Stimulated activated naive CD8-positive, alpha-beta T cell treated with anti-CD3 and anti-CD28 coated beads, Interleukin-15, amount 100 ng/mL, for 72 hours (primary cell): ENCODE measurements around the gene WFDC12.
"Not testable (repeated sequence)": the region's sequence is repeated elsewhere in the genome, so short reads cannot be mapped to it uniquely, and the experiment has no call there.

Experiments used
- ATAC-seq: fragments of 150-1000 bp; cut with Tn5 transposase; 2 replicates; pipeline ENCODE4 v1.10.0; 2021; ENCODE audit warnings: mild to moderate bottlenecking, moderate library complexity
- DNase-seq, 2 donors: peaks; one replicate each; pipeline ENCODE4 v3.0.0; 2021 to 2022
- H3K27ac Mint-ChIP-seq, 2 donors: one replicate each; pipeline ENCODE4 v1.8.0; 2022; ENCODE audit warnings: mild to moderate bottlenecking in 2 of 2, mixed read lengths in 2 of 2, moderate library complexity in 2 of 2
- H3K27me3 Mint-ChIP-seq: one replicate; pipeline ENCODE4 v1.8.0; 2022; ENCODE audit warnings: mixed read lengths
- H3K4me1 Mint-ChIP-seq: one replicate; pipeline ENCODE4 v1.8.0; 2022; ENCODE audit warnings: mild to moderate bottlenecking, mixed read lengths
- H3K4me3 Mint-ChIP-seq, 2 donors: one replicate each; pipeline ENCODE4 v1.8.0; 2022; ENCODE audit warnings: mild to moderate bottlenecking in 2 of 2, mixed read lengths in 2 of 2, moderate library complexity in 1 of 2
- H3K9me3 Mint-ChIP-seq, 2 donors: one replicate each; pipeline ENCODE4 v1.8.0; 2022; ENCODE audit warnings: mixed read lengths in 2 of 2

Gene WFDC12, protein sequence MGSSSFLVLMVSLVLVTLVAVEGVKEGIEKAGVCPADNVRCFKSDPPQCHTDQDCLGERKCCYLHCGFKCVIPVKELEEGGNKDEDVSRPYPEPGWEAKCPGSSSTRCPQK

DNA sequence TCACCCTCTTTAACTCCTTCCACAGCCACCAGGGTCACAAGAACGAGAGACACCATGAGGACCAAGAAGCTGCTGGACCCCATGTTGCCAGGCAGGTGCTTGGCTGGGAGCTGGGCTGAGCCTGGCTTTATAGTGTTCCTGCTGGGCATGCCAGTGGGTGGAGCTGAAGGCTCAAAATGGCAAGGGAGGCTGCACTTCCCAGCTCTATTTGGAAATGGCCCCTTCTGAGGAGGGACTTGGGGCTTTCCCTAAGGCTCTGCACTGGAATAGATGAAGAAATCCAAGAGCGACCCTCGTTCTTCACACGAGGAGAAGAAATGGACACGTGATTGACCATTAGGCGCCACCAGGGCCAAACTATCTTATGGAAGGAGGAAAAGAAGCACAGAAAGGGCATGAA, at the start of gene WFDC12:
Gene WFDC12, minus strand, starts transcription at position 101 of the 400 bp plus-strand sequence. Its CDS starts 18 bp downstream, at position 83.
- Mint-ChIP-seq H3K4me1 (no peaks in the 10 kb centered on the region), H3K27ac (no peak within 1 kb of the TSS), H3K9me3 (no peaks in the 10 kb centered on the region), H3K4me3 (no peak within 1 kb of the TSS), H3K27me3 (peaks cover 41% of the 10 kb centered on the region)
- ATAC-seq (no peak), DNase-seq (no peak)

DNA sequence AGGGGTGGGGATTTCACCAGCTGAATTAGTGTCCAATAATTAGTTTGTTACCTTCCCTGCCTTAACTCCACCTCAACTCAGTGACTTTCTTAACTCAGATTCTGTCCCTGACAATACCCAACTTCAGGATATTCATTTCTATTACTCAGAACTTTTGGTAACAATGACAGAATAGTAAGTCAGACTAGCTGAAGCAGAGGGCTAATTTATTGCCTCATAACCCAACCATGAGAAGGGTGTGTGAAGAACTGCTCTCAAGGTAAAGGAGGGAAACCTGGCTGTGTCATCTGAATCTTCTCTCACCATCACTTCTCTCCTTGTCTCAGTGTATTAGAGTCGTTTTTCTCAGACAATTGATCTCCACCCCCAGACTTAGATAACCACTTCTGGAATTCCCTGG, 49.3 kb upstream of the WFDC12 start:
- Mint-ChIP-seq H3K27me3 (peaks cover 28% of the 10 kb centered on the region), H3K4me1 (no peaks in the 10 kb centered on the region), H3K9me3 (no peaks in the 10 kb centered on the region), H3K4me3 (no peak overlapping the region), H3K27ac (no peak overlapping the region)
- DNase-seq (no peak), ATAC-seq (no peak)

DNA sequence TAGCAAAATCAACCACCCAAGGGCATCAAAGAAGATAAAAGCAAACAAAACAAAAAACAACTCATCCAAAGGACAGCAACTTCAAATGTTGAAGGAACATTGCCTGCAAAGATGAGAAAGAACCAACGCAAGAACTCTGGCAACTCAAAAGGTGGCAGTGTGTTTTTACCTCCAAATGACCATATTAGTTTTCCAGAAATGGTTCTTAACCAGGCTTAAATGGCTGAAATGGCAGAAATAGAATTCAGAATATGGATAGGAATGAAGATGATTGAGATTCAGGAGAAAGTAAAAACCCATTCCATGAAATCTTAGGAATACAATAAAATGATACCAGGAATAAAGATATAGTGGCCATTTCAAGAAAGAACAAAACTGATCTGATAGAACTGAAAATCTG, 40.6 kb upstream of the WFDC12 start:
- Mint-ChIP-seq H3K9me3 (peaks cover 0 to 24% of the 10 kb centered on the region in 2 donors), H3K4me3 (no peak overlapping the region), H3K4me1 (no peaks in the 10 kb centered on the region), H3K27me3 (peaks cover 62% of the 10 kb centered on the region), H3K27ac (no peak overlapping the region)
- ATAC-seq (no peak), DNase-seq (no peak)

DNA sequence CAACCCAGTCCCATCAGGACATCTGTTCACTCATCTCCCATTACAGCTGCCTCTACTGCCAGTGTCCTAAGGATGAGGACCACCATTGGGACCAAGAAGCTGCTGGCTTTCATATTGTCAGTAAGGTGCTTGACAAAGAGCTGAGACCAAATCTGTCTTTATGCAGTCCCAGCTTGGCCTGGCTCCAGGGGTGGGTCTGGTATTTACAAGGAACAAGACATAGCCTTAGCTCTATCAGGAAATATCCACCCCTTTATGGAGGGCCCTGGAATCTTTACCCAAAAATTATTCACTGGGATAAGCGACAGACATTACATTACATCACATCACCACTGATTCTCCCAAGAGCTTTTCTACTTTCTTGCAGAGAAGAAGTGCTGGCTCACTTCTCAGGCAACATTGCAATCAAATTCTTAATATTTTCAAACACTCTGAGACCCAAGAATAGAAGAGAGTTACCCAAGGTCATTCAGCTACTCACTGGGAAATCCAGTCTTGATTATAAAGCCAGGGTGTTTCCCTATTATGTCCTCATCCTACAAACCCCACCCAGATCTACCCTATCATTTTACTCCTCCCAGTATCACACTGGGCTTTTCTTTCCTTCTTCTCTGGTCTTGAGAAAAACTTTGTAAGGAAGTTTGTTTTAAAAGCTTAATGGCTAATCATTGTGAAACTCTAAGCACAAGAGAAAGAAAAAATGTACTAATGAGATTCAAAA, 39.0 kb upstream of the WFDC12 start:
- no peaks in the 10 kb centered on the region for H3K4me1 Mint-ChIP-seq
- H3K4me3 Mint-ChIP-seq = no peak overlapping the region
- H3K27me3 Mint-ChIP-seq = peaks cover 60% of the 10 kb centered on the region
- H3K9me3 Mint-ChIP-seq = peaks cover 11 to 38% of the 10 kb centered on the region in 2 donors
- no peak for DNase-seq
- ATAC-seq = no peak
- H3K27ac Mint-ChIP-seq = no peak overlapping the region

DNA sequence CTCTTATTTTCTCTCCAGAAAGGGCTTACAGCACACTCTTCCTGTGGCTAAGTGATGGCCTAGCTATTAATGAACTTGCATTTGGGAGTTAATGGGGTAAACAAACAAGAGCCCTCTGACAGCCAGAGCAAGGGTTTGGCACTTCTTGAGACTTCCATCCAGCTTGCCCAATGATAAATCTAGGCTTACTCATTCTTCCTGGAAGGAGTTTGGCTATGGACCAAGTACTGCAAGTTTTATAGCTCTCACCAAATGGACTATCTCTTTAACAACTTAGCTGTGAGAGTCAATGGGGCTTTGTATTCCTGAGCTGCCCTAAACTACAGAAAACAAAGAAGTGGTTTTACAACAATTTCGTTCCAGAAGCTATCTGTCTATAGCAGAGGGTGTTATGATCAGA, 33.7 kb upstream of the WFDC12 start:
- no peak overlapping the region for H3K4me3 Mint-ChIP-seq
- H3K27ac Mint-ChIP-seq = no peak overlapping the region
- H3K27me3 Mint-ChIP-seq = peaks cover 40% of the 10 kb centered on the region
- H3K4me1 Mint-ChIP-seq = no peaks in the 10 kb centered on the region
- H3K9me3 Mint-ChIP-seq = peaks cover 13 to 23% of the 10 kb centered on the region in 2 donors
- no peak for DNase-seq
- no peak for ATAC-seq

DNA sequence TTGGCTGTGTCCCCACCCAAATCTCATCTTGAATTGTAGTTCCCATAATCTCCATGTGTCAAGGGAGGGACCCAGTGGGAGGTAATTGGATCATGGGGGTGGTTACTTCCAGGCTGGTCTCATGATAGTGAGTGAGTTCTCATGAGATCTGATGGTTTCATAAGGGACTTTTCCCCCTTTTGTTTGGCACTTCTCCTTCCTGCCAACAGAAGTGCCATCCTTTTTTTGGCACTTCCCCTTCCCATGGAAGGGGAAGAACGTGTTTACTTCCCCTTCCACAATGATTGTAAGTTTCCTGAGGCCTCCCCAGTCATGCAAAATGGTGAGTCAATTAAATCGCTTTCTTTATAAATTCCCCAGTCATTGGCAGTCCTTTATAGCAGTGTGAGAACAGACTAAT, 32.4 kb upstream of the WFDC12 start:
- no peaks in the 10 kb centered on the region for H3K4me1 Mint-ChIP-seq
- no peak overlapping the region for H3K4me3 Mint-ChIP-seq
- ATAC-seq (no peak), DNase-seq (no peak)
- H3K27me3 Mint-ChIP-seq = peaks cover 42% of the 10 kb centered on the region
- peaks cover 13 to 23% of the 10 kb centered on the region in 2 donors for H3K9me3 Mint-ChIP-seq
- no peak overlapping the region for H3K27ac Mint-ChIP-seq

DNA sequence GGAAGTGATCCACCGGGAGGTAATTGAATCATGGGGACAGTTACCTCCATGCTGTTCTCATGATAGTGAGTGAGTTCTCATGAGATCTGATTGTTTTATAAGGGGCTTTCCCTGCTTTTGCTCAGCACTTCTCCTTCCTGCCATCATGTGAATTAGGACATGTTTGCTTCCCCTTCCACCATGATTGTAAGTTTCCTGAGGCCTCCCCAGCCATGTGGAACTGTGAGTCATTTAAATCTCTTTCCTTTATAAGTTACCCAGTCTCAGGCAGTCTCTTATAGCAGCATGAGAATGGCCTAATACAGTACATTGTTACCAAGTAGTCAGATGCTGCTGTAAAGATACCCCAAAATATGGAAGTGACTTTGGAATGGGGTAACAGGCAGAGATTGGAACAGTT, 30.5 kb upstream of the WFDC12 start:
- H3K9me3 Mint-ChIP-seq = peaks cover 13 to 14% of the 10 kb centered on the region in 2 donors
- peaks cover 37% of the 10 kb centered on the region for H3K27me3 Mint-ChIP-seq
- ATAC-seq, DNase-seq, H3K4me1 Mint-ChIP-seq, H3K4me3 Mint-ChIP-seq, H3K27ac Mint-ChIP-seq: not testable (repeated sequence)

DNA sequence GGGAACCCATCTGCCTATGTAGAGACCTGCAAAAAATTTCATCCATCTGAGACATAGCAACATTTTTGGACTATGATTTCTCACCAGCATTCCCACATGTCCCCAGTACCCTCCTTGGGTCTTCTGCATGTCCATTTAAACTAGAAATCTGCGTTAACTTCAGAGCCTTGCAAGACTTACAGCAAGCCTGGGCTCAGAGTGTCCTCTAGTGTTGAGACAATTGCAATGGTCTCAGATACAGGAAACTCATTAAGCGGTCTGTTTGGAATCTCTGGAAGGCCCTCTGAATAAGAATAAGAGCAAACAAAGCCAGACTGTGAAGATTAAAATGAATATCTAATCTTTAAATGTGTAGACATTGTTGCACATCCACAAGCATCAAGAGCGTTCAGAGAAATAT, 29.9 kb upstream of the WFDC12 start:
- DNase-seq (no peak), ATAC-seq (no peak)
- H3K4me3 Mint-ChIP-seq = no peak overlapping the region
- H3K27me3 Mint-ChIP-seq = peaks cover 43% of the 10 kb centered on the region
- no peak overlapping the region for H3K27ac Mint-ChIP-seq
- H3K4me1 Mint-ChIP-seq = no peaks in the 10 kb centered on the region
- peaks cover 10 to 12% of the 10 kb centered on the region in 2 donors for H3K9me3 Mint-ChIP-seq

DNA sequence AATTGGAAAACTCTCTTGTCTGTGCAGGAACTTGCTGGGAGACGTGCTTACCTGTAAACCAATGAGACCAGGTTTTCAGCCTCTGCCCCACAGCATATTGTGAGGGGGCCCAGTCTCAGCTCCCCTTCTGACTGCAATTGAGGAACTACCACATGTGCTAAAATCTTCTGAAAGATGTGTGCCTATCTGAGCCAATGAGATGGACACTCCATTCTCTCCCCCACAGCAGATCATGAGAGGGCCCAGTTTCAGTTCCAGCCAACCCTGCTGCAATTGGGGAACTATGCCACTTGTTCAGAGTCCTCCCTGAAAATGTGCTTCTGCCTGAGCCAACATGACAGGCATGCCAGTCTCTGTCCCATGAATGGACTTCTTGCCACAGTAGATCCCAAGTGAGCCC, 29.5 kb upstream of the WFDC12 start:
- no peak for DNase-seq
- peaks cover 6 to 7% of the 10 kb centered on the region in 2 donors for H3K9me3 Mint-ChIP-seq
- H3K4me1 Mint-ChIP-seq = no peaks in the 10 kb centered on the region
- H3K27ac Mint-ChIP-seq = no peak overlapping the region
- ATAC-seq = no peak
- peaks cover 47% of the 10 kb centered on the region for H3K27me3 Mint-ChIP-seq
- no peak overlapping the region for H3K4me3 Mint-ChIP-seq

DNA sequence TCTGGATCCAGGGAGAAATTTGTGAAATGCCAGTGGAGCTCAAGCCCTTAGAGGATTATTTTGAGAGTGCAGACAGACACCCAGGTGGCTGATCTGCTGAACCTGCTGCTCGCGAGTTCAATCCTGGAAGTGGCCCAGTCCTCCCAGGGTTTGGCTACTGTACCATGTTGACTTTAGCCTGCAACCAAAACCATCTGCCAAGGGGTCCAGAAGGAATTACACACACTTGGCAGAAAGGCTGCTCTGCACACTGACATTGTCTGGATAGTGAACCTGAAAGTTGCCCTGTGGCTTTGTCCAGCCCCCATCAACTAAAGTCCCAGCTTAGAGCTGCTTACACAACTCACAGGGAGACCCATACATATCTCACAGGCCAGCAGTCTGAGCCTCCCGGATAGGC, 28.9 kb upstream of the WFDC12 start:
- DNase-seq = no peak
- peaks cover 53% of the 10 kb centered on the region for H3K27me3 Mint-ChIP-seq

DNA sequence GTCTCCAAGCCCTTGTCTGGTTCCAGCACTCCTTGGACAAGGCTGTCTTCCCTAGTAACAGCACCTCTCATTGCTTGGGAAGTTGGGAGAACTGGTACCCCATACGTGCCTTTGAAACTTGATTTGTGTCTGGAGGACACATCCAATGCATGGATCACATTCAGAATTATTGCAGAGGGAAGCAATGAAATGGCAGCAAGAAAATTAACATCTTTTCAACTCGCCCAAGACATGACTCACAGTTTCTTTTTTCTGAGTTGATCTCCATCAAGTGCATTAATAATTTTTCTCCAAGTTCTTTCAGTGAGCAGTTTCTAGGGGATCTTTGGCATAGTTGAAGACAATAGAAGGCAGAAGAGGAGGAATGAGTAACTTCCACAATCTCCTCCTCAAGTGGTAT, 28.1 kb upstream of the WFDC12 start:
- no peak for ATAC-seq
- H3K4me1 Mint-ChIP-seq = no peaks in the 10 kb centered on the region
- DNase-seq = no peak
- H3K27me3 Mint-ChIP-seq = peaks cover 57% of the 10 kb centered on the region
- no peaks in the 10 kb centered on the region for H3K9me3 Mint-ChIP-seq
- no peak overlapping the region for H3K27ac Mint-ChIP-seq
- H3K4me3 Mint-ChIP-seq = no peak overlapping the region

More for the DNA sequence above, 28.9 kb upstream of the WFDC12 start:
- Mint-ChIP-seq H3K27ac (no peak overlapping the region), H3K9me3 (peaks cover 0 to 1% of the 10 kb centered on the region in 2 donors), H3K4me1 (no peaks in the 10 kb centered on the region), H3K4me3 (no peak overlapping the region)
- no peak for ATAC-seq

DNA sequence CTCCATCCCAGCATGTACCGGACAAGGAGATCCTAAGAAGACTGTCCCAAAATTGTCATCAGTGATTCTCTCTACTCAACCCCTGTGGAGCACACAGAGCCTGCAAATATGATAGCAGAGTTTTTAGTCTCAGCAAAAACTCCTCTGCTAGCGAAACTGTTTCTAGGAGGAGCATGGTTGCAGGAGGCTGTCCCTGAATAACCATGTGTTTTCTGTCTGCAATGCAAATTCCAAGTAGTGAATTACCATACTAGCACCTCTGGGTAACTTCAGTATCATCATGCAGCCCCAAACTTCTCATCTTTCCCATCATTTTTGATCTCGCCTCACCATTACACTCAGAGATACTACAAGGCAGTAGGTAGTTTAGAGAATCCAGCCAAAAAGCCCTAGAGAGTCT, 24.8 kb upstream of the WFDC12 start:
- ATAC-seq (no peak), DNase-seq (no peak)
- peaks cover 64% of the 10 kb centered on the region for H3K27me3 Mint-ChIP-seq
- H3K4me3 Mint-ChIP-seq = no peak overlapping the region
- H3K9me3 Mint-ChIP-seq = no peaks in the 10 kb centered on the region
- no peaks in the 10 kb centered on the region for H3K4me1 Mint-ChIP-seq
- H3K27ac Mint-ChIP-seq = no peak overlapping the region

DNA sequence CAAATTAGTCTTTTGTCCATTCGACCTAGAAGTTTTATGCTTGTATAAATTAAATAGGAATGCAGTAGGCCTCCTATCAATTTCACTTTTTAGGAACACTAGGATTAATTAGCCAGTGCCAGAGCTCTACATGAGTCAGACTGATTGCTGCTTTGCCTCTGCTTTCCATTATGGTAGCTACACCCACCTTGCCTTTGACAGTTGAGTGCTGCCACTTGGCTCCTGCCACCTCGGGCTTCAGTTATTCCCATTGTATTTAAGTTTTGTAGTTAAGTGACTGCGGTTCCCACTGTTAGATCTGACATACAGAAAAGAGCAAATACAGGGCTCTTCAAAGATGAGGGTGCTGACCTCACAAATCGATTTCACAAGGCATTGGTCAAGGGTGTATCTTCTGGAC, 16.6 kb upstream of the WFDC12 start:
- H3K9me3 Mint-ChIP-seq = no peaks in the 10 kb centered on the region
- no peak for ATAC-seq
- H3K4me1 Mint-ChIP-seq = no peaks in the 10 kb centered on the region
- peaks cover 17% of the 10 kb centered on the region for H3K27me3 Mint-ChIP-seq
- DNase-seq = no peak
- no peak overlapping the region for H3K4me3 Mint-ChIP-seq
- H3K27ac Mint-ChIP-seq = no peak overlapping the region

DNA sequence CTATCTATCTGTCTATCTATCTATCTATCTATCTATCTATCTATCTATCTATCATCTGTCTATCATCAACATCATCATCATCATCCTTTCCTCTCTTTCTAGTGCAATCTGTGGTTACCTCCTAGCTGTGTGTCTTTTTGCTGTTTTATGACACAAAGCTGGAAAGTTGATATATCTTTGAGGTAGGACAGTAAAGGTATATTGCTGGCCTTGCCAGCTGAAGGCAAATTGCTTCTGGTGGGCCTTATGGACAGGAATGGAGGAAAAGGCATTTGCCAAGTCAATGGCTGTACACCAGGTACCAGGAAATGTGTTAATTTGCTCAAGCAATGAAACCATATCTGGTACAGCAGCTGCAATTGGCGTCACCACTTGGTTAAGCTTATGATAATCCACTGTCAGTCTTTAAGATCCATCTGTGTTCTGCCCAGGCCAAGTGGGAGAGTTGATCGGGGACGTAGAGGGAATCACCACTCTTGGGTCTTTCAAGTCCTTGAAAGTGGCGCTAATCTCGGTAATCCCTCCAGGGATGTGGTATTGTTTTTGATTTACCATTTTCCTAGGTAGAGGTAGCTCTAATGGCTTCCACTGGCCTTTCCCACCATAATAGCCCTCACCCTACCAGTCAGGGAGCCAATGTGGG, 15.6 kb upstream of the WFDC12 start:
- not testable (repeated sequence) for H3K9me3 Mint-ChIP-seq, H3K4me3 Mint-ChIP-seq, H3K4me1 Mint-ChIP-seq, DNase-seq, H3K27ac Mint-ChIP-seq, ATAC-seq
- peaks cover 14% of the 10 kb centered on the region for H3K27me3 Mint-ChIP-seq

DNA sequence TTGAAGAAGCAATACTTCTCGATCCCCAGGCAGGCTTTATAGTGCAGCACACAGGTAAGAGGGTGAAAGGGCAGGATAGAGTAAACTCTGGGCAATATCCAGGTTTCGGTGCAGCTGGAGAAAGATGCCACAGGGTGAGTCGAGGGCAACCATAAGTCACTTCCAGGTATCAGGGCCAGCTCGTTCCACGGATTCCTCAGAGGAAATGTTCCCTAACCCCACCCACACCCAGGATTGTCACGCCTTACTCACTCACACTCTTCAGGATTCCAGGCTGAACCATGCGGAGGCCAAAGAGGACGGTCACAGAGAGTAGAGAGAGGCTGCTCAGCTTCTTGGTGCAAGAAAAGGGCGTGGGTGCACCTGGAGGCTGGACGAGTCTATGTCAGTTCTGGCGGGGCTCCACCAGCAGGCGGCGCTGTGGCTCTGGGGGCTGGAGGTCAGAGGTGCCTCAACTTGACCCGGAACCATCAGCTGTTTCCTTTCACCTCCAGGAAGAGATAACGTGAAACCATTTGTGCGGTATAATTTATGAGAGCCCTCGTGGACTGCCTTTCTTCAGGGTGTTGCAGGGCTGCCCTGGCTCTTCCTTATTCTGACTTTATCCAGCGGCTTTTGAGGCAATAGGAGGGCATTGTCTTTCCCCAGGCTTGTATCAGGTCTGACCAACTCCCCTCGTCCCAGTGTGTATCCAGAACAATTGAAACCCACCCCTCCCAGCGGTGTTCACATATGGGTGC, 14.5 kb upstream of the WFDC12 start:
- Mint-ChIP-seq H3K27ac (no peak overlapping the region), H3K4me3 (no peak overlapping the region), H3K9me3 (no peaks in the 10 kb centered on the region), H3K27me3 (peaks cover 17% of the 10 kb centered on the region), H3K4me1 (no peaks in the 10 kb centered on the region)
- DNase-seq = peak; percentile 76 to 81
- peak; percentile 92 for ATAC-seq

DNA sequence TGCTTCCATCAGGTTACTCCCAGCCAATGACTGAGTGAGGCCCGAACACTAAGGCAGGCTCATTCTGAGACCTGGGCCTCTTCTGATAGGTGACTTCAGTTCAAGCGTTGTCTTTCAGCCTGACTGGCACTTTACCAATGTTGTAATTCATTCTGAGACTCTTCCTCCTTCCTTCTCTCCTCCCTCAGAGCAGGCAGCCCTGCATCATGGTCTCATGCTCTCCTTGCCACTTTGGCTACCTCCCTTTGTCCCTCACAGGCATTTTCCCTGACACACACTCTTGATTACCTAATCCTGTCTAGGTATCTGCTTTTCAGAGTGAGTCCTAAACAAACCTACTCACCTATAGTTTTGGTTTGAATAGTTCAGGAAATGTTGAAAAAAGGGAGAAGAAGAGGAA, 12.6 kb upstream of the WFDC12 start:
- Mint-ChIP-seq H3K4me3 (no peak overlapping the region), H3K27me3 (peaks cover 33% of the 10 kb centered on the region), H3K27ac (no peak overlapping the region), H3K9me3 (no peaks in the 10 kb centered on the region), H3K4me1 (no peaks in the 10 kb centered on the region)
- DNase-seq (no peak), ATAC-seq (no peak)
